Measurements from ENCODE around the gene NT5M.

Gene NT5M

GRCh38 chr17:17280613-17281549 is 22.3 kb upstream of the NT5M start, which contains the start of gene COPS3:
TSS of gene COPS3 (minus strand) at chr17:17281246. CDS start at chr17:17281186, 60 bp downstream.
- H3K27me3 ChIP-seq (ENCODE audit: insufficient read depth, poor library complexity, severe bottlenecking), result no peaks in the 10 kb centered on the region
- H3K27ac ChIP-seq (replicated peaks), result peak within 1 kb of the TSS; percentile 99
- peak within 1 kb of the TSS; percentile 57 for H3K4me3 ChIP-seq (replicated peaks; ENCODE audit: insufficient read depth, low read length)
- DNase-seq (ENCODE audit: low read depth in 1 of 2, low spot score in 1 of 2), result peak; percentile 80 to 94
- TF ChIP-seq CTCF (IDR thresholded peaks at IDR 0.05; ENCODE audit: insufficient read depth, low read length) (no peak), GABPA (IDR thresholded peaks at IDR 0.05; ENCODE audit: low read depth) (peak; percentile 69), SPI1 (IDR thresholded peaks at IDR 0.05; ENCODE audit: borderline replicate concordance, low read depth) (no peak), REST (IDR thresholded peaks at IDR 0.05; ENCODE audit: insufficient replicate concordance, low read depth) (no peak), POLR2AphosphoS5 (IDR thresholded peaks at IDR 0.05; ENCODE audit: low read depth) (peak; percentile 62; the same call in 1 of the 2 replicates)

GRCh38 chr17:17285951-17286350 is 17.2 kb upstream of the NT5M start:
- H3K27me3 ChIP-seq (ENCODE audit: insufficient read depth, poor library complexity, severe bottlenecking), result no peaks in the 10 kb centered on the region
- no peak for TF ChIP-seq POLR2AphosphoS5 (IDR thresholded peaks at IDR 0.05; ENCODE audit: low read depth)
- no peak for TF ChIP-seq SPI1 (IDR thresholded peaks at IDR 0.05; ENCODE audit: borderline replicate concordance, low read depth)
- TF ChIP-seq GABPA (IDR thresholded peaks at IDR 0.05; ENCODE audit: low read depth), result no peak
- no peak for TF ChIP-seq CTCF (IDR thresholded peaks at IDR 0.05; ENCODE audit: insufficient read depth, low read length)
- no peak for TF ChIP-seq REST (IDR thresholded peaks at IDR 0.05; ENCODE audit: insufficient replicate concordance, low read depth)
- no peak overlapping the region for H3K27ac ChIP-seq (replicated peaks)
- DNase-seq (ENCODE audit: low read depth in 1 of 2, low spot score in 1 of 2), result no peak
- no peak overlapping the region for H3K4me3 ChIP-seq (replicated peaks; ENCODE audit: insufficient read depth, low read length)

DNA sequence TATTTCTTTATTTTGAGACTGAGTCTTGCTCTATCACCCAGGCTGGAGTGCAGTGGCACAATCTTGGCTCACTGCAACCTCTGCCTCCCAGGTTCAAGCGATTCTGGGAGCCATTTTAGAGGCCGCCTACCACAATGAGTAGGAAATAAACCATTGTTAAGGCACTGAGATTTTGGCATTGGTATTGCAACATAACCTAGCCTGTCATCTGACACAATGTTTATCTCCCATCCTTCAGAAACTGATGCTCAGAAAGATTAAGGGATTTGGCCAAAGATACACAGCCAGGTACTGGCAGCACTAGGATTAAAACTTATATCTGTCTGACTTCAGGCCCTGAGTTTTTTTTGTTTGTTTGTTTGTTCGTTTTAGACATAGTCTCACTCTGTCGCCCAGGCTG is 14.1 kb upstream of the NT5M start:
- TF ChIP-seq SPI1 (IDR thresholded peaks at IDR 0.05; ENCODE audit: borderline replicate concordance, low read depth) (no peak), CTCF (IDR thresholded peaks at IDR 0.05; ENCODE audit: insufficient read depth, low read length) (no peak), POLR2AphosphoS5 (IDR thresholded peaks at IDR 0.05; ENCODE audit: low read depth) (no peak), REST (IDR thresholded peaks at IDR 0.05; ENCODE audit: insufficient replicate concordance, low read depth) (no peak), GABPA (IDR thresholded peaks at IDR 0.05; ENCODE audit: low read depth) (no peak)
- Histone ChIP-seq H3K27ac (replicated peaks) (no peak overlapping the region), H3K4me3 (replicated peaks; ENCODE audit: insufficient read depth, low read length) (no peak overlapping the region), H3K27me3 (ENCODE audit: insufficient read depth, poor library complexity, severe bottlenecking) (no peaks in the 10 kb centered on the region)
- DNase-seq (ENCODE audit: low read depth in 1 of 2, low spot score in 1 of 2), result no peak

Data from HL-60 (cell line).